MV-4-11 (cell line): Measurements from ENCODE around the gene GPR180.
"Not testable (repeated sequence)": the region's sequence is repeated elsewhere in the genome, so short reads cannot be mapped to it uniquely, and the experiment has no call there.

Experiments
- DNase-seq: peaks from one replicate; lab custom pipeline; 2025; lab: John Stamatoyannopoulos, UW

The GPR180 gene

GRCh38 chr13:94596575-94596971 is 5.1 kb upstream of the GPR180 start:
- no peak for DNase-seq

GRCh38 chr13:94598281-94598680 is 3.4 kb upstream of the GPR180 start:
- DNase-seq = no peak

DNA sequence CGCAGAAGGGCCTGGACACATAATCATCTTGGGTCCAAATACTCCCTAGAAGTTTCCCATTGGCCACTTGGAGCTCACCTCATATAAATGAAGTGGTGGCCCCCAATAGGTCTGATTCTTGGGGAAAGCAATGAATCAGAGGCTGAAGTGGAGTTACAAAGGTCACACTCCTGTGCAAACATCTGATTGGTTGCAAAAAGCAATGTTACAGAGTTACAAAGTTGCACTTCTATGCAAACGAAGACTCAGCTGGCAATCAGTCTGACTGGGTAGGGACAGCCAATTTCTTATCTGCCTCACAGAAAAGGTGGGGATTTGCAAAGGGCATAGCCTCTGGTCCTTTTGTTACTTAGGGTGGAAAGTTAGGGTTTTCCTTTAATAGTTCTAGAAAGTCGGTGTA is 1.8 kb upstream of the GPR180 start:
- DNase-seq = no peak

GRCh38 chr13:94602467-94602866 is 810 bp downstream of the GPR180 start:
- DNase-seq = no peak

- DNase-seq = no peak
Observed at GRCh38 chr13:94607056-94607455, 5.4 kb downstream of the GPR180 start.

- DNase-seq = no peak
Observed at GRCh38 chr13:94607939-94608338, 6.3 kb downstream of the GPR180 start.

DNA sequence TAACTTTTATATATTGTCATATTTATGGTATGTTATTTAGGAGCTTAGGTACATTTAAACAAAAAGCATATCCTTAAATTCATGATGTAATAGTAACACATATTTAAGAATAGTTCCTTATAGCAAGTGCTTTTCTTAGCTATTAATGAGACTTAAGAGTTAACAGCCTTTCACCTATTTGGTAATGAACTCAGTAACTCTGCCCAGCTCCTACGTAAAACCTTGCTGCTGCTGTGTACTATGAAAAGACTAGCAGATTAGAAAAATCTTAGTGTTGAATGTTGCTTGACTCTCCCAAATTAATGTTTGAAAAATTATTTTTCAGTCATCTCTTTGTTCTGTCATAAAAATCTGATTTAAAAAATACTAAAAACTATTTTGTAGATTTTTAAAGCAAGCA is 6.9 kb downstream of the GPR180 start:
- DNase-seq = no peak

- DNase-seq = no peak
Observed at GRCh38 chr13:94609196-94609595, 7.5 kb downstream of the GPR180 start.

DNA sequence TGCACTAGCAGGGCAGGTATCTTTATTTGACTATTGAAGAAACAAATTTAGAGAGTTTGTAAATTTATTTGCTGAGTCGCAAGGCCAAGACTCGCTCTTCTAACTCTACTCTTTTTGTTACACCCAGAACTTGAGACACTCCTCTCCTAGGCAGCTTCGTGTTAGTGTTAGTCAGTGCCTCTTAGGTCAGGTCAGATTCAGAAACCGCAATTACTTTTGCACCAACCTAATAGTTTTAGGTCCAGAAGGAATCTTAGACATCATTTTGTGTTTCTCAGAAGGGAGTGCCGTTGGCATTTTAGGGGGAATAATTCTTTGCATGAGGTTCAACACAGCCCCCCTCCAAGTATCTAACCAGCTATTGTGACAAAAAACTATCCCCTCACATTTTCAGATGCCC is 8.8 kb downstream of the GPR180 start:
- no peak for DNase-seq

GRCh38 chr13:94612050-94612449 is 10.4 kb downstream of the GPR180 start:
- no peak for DNase-seq

- DNase-seq = no peak
Observed at GRCh38 chr13:94613051-94613450, 11.4 kb downstream of the GPR180 start.

GRCh38 chr13:94617389-94618000 is 15.8 kb downstream of the GPR180 start:
- peak; percentile 0 for DNase-seq

DNA sequence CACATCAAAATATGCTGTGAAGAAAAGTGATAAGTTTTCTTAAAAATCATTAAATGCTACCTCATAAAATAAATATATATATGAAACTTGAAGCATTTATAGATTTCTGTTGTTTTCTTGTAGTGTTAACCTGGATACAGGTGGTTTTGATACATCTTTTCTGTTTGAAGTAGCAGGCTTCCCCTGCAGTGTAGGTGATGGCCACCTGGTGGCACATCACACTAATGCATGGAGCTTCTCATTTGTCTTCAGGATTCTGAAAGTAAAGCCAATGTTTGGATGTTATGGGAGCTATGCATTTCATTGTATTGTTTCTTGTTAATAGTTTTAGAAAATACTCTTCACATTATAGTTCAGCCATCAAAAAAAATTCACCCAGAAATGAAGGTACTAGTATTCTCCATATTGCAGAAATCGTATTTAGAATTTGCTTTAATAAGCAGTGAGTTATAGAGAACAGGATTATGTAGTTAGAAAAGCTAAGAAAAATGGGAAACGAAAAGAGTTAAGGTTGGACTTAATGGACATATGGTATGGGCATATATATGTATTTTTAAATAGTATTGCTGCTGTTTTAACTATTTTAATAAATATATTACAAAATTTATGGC is 18.7 kb downstream of the GPR180 start:
- peak; percentile 1 for DNase-seq

GRCh38 chr13:94622344-94622743 is 20.7 kb downstream of the GPR180 start:
- DNase-seq = peak; percentile 70

DNA sequence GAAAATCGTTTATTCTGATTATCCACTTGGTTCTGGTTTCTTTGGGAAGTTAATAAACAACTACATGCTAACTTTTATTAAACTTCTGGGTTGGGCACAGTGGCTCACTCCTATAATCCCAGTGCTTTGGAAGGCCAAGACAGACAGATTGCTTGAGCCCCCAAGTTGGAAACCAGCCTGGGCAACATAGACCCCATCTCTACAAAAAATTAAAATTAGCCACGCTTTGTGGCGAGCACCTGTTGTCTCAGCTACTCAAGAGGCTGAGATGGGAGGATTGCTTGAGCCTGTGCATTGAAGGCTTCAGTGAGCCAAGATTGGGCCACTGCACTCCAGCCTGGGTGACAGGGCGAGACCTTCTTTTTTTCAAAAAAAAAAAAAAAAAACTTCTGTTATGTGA is 21.7 kb downstream of the GPR180 start:
- DNase-seq = no peak

DNA sequence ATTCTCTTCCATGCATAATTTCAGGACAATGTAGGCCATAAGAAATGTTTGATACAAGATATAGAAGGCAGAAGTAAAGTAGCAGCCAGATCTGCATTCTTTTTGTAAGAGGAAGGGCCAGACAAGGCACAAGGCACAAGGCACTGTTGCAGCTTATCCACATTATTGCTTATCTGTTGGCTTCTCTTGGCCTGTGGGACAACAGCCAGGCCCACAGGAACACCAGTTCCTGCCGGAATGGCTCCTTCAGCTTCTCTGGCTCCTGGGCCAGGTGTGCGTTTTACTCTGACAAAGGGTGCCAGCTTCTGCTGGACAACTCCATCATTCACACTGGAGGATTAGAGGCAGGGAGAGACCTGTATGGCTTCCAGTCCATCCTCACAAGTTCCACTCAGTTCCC is 29.2 kb downstream of the GPR180 start:
- DNase-seq = no peak

DNA sequence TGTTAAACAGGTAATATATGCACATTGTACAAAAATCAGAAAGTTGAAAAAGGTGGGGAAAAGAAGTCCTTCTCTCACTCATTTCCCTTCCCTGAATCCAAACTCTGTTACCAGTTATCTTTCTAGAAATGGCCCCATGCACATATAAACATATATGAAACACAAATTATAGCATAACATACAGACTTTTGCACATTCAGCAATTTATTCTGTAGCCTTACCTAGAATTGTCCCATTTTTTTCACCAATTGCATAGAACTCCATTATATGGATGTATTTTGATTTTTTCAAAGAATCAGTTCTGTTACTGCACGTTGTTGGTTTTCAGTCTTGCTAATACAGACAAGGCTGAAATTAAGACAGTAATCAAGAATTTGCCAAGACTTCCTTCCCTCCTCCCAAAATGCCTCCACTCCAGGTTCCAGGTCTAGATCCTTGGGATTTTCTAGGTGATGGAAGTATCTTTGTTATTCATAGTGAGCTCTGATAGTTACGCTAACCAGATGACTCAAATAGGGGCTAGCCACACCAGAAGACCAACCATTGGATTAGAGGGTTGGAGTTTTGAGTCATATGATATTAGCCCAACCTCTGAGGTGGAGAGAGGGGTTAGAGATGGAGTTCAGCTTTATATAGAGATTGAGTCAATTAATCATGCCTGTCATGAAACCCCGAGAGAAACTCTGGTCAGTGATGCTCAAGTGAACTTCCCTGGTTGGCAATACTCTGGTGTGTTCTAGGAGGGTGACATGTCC is 30.7 kb downstream of the GPR180 start:
- no peak for DNase-seq

DNA sequence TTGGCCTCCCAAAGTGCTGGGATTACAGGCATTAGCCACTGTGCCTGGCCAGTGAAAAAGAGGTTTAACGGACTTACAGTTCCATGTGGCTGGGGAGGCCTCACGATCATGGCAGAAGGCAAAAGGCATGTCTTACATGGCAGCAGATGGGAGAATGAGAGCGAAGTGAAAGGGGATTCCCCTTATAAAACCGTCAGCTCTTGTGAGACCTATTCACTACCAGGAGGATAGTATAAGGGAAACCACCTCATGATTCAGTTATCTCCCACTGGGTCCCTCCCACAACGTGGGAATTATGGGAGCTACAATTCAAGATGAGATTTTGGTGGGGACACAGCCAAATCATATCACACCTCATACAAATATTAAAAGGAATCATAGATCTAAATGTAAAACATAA is 34.4 kb downstream of the GPR180 start:
- not testable (repeated sequence) for DNase-seq

DNA sequence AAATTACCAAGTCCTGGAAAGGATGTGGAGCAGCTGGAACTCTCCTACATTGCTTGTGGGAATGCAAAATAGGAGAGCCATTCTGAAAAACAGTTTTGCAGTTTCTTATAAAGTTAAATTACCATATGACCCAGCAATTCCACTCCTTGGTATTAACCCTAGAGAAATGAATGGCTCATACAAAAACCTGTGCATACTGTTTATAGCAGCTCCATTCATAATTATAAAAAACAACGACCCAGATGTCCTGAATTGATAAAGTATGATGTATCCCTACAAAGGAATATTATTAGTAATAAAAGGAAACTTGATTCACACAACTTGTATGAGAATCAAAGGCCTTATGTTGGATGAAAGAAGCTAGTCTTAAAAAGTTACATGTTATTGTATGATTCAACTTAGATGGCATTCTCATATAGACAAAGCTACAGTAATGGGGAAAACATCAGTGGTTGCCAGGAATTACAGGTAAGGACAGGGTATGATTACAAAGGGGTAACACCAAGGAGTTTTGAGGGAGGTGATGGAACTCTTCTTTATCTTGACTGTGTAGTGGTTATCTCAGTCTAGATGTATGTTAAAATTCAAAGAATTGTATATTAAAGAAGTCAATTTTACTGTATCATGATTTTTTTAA is 35.4 kb downstream of the GPR180 start:
- no peak for DNase-seq

- DNase-seq = not testable (repeated sequence)
Observed at GRCh38 chr13:94637677-94638076, 36.0 kb downstream of the GPR180 start.

DNA sequence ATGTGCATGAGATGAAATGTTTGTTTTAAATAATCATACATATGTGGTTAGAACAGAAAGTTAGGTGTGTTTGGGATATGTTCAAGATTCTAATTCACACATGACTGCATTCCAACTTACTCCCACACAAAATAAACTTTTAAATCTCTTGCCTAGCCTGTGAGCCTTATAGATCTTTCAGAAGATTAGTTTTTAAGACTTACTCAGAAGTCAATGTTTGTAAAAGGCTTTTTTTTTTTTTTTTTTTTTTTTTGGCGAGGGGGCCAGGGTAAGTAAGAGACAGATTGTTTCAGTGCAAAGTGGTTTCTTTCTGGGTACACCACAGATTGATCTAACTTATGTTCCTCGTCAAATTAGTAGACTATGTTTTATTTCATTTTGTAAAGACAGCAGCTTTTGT is 39.1 kb downstream of the GPR180 start:
- DNase-seq = no peak

- DNase-seq = peak; percentile 8
Observed at GRCh38 chr13:94641409-94641941, 39.8 kb downstream of the GPR180 start.

DNA sequence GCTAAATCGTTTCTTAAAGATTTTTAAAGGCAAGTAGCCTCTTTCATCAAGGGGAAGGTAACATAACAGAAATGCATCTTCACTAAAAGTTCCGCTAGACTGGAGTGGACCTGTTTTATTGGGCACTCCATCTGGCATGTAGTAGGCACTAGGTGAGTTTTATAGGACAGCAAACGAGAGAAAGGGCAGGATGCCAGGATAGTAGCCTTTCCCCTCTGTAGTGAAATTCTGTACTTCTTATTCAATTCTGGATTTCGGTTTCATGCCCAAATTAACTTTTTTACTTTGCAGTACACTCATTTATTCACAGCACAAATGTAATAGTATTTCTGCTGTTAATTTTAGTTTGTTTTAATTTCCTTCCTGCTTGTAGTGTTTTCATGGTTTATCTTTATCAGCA is 45.2 kb downstream of the GPR180 start:
- no peak for DNase-seq
